COLO668 (cell line): ENCODE measurements around the gene ETV5.

Experiments used
- DNase-seq: peaks from one replicate; lab custom pipeline; 2025; ENCODE audit not compliant: unreplicated experiment; lab: John Stamatoyannopoulos, UW

The ETV5 gene

DNA sequence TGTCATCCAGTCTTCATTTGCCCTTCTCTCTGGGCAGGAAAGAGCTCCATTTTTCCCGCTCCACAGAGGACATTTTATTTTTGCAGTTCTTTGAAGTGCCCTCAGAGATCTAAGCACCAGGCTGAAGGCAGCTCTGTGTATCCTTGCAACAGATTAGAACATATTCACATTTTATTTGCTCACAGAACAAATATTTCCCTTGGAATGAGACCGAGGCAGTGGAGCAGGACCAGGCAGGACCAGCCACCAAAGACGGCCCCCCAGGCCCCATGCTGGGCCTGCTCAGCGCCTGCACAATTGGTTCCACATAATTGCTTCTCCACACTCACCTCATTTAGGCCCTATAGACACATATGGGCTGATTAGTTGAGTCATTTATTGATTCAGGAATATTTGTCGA is 15.7 kb upstream of the ETV5 start:
- DNase-seq = peak; percentile 40

DNA sequence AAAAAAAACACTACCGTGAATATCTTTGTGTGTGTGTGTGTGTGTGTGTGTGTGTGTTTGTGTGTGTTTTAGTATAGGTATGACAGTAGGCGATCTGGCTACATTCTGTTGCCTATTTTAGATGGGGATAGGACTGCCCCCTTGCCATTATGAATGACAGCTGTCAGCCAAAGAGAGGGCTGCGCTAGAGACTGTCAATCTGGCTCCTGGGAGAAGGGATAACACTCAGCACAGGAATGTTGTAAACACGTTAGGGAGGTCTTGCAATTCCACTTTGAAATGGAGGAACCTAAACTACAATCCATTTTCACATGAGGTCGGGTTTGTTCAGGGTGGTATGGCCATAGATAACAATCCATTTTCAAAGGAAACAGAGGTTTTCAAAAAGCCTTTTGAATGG is 14.1 kb upstream of the ETV5 start:
- DNase-seq = no peak

DNA sequence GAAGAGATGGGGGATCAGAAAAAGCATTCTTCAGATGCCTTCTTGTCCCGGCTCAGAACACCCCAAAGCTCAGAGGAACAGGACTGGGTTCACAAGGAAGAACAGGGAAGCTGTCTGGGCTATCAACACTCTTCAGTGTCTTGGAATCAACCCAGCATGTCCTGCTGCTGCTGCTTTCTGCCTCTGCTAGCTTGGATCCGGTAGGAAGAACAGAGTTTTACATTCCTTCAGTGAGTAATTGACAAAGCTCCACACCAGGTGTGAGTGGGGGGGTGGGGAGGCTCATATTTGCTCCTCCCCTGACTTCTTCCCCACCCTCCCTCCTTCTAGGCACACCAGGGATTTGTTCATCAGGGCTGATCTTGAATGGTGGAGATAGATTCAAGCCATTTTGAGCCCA is 13.1 kb upstream of the ETV5 start:
- no peak for DNase-seq

DNA sequence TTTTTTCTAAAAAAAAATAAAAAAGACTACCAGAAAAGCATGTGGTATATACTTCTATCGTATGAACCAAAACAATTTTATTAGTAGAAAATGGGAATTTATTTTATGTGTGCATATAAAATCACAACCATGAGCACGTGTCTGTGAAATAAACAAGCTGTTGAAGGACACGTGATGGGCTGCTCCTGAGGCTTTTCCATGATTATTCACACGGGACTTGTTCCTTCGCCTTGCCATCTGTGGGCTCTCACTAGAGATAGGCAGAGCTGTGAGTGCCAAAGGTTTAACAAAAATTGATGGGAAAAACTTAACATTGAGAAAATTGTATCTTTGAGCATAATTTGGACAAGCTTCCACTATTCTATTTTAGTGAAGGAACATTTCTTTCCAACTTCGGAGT is 12.4 kb upstream of the ETV5 start:
- DNase-seq = no peak

DNA sequence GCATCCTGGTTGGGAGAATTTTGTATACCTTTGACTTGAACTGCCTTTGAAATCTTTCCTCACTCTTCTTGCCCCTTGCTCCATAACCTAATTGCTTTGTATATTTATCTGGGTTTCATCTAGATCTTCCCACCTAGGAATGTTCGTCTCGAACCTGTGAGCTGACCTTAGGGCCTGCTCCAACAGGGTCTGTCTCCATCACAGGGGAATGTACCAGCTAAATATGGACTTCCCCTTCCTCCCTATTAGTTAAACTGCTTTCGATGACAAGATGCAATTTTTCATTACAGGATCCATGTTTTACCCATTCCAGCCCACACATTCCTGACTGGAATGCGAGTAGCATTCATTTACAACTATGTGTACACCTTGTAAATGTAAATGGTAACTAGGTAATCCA is 10.6 kb upstream of the ETV5 start:
- DNase-seq = no peak

DNA sequence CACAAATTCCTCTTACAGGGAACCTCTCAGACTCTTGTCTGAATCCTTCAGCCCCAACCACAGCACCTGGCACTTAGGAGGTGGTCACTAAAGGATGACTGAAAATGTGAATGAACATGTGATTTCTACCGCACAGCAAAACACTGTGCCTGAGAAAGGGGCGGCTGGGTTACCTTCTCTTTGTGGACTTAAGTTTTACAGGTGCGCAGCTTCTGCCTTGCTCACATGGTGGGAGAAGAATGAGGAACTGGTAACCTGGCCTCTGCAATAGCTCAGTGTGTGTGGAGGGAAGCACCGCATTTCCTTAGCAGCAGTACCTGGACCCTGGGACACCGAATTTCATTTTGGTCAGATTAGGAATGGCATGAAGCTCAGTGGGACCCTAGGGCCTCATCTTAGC is 9.8 kb upstream of the ETV5 start:
- no peak for DNase-seq

DNA sequence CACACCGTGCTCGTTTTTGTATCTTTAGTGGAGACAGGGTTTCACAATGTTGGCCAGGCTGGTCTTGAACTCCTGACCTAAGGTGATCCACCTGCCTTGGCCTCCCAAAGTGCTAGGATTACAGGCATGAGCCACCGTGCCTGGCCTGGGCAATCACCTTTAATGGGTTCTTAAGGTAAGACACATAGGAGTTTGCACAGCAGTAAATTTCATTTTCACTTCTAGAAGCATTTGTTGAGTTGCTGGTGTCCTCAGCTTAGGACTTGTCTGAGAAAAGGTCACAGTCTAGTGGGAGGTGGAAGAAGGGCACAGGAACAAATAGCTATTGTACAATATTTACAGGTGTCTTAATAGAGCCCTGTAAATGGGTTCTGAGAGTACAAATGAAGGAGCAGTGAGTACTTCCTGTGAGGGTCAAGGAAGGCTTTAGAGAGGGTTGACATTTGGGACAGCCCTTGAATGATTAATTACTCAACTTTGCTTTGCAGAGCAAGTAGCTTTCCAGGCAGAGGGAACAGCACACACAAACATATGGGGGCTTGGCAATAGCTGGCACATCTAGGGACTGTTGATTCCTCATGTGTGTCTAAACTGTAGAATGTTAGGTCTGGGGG is 8.7 kb upstream of the ETV5 start:
- DNase-seq = no peak

DNA sequence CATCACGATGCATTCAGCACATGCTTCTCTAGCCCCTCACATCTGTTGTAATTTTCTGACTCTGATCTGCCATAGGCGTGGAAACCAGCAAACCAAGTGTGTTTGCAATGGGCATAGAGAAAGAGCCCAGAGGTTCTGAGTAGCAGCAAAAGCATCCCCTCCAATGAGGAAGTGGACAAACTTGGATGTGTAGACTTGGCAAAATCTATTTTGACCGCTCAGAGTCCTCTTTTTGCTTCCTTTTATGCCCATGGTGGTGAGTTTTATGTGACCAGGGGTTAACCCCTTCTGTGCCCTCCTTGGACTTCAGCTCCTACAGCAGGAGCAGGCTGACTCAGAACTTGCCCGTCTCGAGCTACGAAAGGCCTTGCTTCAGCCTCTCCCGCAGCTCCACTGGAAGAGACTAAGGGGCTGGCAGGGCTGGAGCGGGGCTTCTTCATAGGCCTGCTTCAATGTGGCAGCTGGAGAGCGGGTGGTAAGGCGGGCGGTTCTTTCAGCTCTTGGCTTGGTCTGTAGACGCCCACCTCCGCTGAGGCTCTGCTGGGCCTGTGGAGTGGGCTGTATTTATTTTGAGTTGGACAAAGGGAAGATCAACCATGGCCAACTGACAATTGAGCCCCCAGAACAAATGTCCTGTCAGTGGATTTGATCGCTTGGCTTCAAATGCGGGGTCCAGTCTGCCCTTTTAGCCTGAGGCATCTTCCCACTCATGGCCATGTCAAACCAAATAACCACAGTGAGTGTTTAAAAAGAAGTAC is 6.5 kb upstream of the ETV5 start:
- no peak for DNase-seq

DNA sequence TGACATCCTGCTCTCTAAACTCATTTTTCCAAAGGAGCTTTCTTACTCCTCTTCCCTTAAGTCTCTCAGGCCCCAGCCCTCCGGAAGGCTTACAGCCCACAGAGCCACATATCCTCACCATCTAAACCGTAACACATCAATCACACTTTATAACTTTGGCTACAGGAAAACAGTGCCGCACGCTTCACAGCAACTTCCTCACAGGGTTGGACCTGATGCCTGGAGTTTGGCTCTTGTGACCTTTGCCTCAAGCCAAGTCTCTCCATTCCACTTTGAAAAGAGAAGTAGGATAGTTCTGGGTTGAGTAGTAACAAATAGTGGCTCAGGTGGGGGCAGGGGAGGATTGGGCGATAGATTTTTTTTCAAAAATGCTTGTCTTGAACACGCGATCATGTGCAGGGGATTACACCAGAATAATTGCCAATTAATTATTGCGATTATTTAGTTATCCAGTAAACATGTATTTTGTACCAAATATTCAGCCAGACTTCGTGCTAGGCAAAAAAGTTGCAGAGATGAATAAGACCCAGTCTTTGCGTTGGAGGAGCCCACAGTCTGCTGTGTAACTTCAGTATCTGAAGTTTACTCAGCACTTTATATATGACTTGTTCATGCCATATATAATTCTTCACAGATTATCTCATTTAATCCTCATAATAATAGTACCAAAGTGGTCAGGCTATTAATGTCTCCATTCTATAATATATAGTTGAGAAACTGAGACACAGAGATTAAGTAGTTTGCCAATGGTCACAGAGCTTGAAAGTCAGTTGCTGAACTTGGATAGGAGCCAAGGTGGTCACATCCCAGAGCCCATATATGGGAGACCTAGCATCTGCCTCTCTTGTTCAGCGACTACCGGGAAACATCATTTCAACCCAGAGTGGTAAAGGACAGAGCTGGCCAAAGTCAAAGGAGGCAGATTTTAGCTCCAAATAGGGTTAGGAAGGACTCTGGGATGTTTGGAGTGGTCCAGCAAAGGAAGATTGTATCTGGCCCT is 2.4 kb upstream of the ETV5 start:
- no peak for DNase-seq

DNA sequence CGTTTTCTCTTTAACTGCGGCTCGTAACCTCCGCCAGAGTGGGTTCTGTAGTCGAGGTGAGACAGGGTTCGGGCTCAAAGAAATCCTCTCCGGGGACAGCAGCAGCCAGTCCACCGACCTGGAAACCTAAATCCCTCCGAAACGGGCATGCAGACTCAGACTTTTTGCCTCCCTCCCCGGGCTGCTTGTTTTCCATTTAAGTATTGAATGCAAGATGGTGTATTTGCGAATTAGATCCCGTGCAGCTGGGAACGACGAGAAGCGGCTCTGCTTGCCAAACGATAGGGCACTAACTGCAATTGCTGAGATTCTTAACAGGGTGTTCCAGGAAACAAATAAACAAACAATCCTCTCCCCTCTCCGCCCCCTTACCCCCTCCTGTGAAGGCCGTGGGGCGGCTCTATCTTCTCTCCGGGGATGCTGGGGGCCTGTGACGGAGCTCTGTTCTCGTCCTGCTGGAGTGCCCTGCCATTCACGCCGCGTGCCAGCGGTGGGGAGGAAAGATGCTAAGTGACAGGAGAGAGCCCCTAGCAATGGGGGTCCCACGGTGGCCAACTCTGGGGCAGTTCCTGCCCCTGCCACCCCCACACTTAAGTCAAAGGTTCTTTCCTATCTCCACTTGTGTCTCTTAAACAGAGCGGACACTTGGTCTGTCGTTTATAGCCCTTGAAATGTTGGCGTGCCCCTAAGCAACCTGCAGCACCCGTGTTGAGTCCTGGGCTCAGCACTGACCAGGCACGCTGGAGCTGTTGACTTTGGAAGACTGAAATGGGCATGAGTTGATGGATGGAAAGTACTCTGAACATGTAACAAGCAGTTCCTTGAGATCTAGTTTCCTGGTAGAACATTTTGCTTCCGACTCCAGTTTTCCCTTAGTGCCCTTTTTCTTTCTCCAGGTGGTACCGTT is 1.3 kb upstream of the ETV5 start:
- DNase-seq = peak; percentile 33

DNA sequence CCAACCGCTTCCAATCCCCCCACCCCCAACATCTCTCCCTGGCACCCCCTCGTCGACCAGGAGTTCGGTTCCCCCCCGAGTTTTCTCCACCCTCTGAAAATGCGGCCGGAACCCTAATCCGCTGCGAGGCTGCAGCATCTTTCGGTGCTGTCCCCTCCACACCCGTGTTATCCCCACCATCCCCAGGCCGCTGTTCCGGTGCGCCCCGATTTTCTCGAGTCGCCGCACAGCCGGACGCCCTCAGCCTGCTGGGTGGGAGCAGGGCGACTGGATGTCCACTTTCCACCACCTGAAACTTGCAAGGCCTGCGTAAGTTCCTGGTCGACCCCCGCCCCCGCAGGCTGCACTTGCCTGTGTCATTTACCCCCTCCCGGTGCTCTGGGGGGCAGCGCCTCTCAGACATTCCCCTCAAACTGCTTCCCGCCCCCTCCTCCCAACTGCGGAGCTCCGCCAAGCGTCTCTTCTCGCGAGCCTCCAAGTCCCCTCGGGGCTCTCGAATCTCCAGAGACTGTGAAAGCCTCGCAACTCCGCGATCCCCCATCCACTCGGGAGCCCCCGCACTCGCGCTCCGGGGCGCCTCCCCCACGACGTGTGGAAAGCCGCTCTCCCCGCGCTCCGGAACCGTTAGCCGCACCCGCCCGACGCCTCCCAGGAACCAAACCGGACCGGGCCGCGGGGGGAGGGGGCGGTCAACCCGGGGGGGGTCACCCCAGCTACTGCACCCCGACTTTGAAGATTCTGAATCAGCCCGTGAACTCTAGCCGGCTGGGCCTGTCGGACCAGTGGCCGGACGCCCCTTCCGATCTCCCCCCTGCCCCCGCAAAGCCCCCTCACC is 566 bp downstream of the ETV5 start:
- peak; percentile 56 for DNase-seq

DNA sequence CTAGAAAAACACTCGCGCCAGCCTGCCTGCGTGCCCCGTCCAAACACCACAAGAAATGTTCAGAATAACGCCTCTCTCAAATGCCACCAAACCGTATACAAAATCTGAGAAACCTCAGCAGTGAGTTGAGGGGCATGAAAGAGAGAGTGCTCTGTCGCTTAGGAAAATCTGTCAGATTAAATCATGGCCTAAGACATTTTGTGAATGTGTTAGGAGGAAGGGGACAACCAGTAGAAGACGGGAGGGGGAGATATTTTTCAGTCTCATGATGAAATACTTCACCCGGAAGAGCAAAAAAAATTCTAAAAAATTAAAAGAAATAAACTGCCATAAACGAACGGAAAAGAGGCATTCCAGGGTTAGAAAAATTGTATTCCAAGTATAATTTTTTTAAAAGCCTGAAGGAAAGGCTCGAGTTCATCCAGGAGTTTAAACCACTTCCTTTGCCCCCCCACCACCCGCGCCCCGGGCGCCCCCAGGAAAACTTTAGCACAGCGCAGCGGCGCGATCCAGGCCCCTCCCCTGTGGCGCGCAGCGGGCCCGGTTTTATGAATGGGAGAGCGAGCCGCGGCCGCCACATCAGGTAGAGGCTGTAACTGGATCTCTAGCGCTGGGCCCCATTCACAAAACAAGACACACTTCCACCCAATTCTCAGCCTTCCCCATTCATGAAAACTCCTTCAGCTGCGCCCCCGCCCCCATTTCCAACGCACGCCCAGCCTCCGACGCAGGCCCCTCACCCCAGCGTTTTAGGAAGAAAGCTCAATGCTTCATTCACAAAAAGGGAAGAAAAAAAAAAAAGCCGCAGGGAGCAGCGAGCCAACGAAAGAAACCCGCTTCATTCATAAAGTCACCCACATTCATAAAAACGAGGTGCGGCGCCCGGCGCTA is 1.4 kb downstream of the ETV5 start:
- peak; percentile 75 for DNase-seq

DNA sequence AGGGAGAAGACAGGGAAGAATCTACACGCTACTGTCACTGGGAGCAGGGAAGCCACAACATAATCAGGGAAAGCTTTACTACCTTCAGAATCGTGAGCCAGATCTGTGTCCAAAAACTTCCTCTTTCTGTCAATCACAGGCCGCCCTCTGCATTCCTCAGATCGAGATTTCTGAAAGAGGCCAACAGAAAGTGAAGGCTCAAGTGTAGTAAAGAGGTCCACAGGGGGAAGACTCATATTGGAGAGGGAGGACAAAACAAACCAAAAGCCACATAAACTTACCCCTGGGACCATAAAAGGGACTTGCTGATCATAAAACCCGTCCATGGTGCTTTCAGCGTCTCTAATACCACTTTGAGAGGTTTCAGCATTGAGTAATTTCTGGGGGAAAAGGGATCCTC is 3.3 kb downstream of the ETV5 start:
- DNase-seq = no peak

DNA sequence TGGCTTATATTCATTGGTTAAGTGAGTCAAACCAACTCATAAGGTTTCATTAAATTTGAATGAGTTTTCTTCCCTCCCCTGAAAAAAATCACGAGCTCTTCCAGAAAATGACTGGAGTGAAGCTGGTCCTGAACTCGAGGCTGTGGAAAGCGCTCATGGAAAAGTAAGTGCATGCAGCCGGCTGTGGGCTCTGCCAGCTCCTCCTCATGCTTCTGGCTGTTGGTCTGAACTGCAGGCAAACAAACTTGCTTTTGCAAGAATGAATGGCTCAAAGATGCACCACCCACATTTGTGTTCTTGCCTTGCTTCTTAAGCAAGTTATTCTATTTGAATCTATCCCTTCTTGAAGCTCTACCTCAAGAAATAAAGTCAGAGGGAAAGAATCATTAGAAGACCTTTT is 6.2 kb downstream of the ETV5 start:
- no peak for DNase-seq

DNA sequence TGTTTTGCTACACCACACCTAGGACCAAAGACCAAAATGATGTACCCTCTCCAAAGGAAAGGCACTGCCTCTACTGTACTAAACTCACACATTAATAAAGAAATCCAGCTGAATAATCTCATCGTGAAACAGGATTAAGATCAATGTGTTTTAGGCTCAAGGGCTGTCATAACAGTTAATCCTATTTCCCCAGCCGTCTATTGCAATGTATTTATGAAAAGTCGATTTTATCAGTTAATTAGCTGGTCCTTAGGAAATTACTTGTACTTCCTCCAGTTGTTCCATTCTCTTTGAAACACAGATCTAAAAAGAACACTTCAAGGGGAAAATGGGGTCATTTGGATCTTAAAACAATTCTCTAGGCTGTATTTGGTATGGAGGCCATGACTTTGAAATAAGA is 8.5 kb downstream of the ETV5 start:
- no peak for DNase-seq

DNA sequence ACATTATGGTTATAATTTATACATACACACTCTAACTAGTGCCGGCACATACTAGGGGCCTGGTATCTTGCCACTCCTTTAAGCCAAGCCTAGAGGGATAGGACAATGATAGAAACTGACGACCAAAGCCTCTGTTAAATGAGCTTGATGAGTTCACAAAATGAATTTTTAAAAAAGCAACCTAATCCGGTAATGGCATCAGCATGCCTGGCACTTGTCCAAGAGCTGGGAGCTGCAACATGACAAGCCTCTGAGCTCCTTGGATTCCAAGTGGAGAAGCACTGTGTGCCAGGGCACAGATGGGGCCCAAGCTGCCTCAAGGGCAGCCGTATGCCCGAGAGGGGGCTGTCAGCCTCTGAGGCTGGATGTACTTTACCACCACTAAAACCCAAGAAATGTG is 9.7 kb downstream of the ETV5 start:
- peak; percentile 34 for DNase-seq

DNA sequence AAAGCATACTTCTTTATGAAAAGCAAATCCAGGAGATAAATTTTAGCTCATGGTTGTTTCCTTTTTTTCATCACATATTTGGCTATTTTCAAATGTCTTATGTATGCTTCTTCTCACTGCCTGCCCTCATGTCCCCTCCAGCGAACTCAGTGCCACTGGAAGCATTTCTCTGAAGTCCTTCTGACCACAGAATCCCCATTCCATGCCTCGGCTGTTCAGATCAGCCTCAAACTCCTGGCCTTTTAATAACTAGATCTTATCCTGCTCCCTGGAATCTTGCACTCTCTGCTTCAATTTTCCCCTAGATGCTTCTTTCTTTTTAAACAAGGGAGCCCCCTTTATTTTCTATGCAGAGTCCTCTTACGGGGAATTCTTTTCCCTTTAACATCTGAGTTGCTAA is 10.1 kb downstream of the ETV5 start:
- no peak for DNase-seq

DNA sequence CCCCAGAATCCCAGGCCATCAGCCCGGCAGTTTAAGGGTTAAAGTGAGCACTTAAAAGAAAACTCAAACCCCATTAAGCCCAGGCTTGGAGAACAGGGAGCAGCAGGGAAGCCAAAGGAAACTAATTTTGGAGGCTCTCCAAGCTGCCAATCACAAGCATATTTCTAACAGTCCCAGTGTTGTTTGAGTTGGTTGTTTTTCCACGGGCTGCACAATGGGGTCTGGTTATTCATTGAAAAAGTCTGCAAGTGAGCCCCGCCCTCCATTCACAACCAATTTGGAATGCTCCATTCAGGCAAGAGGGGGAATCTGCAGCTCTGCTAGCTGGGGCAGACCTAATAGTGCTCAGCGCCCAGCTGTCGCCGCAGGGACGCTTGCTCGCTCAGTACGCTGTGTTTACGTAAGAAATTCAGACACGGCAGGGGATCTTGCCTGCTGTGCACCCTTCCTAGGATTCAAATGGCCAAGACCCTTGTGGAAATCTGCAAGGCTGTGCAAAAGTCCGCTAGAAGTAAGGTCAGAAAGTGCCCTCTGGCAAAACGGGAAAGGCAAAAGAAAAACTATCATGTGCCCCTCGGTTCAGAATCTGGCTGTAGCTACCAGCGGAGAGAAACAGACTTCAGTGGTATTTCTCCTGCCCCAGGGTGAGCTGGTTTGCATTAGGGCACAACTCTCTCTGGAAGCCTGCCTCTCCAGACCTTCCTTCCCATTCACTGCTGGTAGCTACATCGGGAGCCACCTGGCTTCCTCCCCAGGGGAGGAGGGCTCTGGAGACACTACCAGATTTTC is 11.0 kb downstream of the ETV5 start:
- DNase-seq = peak; percentile 86
